ENCODE results near the gene PRSS3.
"Not testable (repeated sequence)": the region's sequence is repeated elsewhere in the genome, so short reads cannot be mapped to it uniquely, and the experiment has no call there.

Gene PRSS3

GRCh38 chr9:33770156-33770880 lies 25.0 kb upstream of the PRSS3 start:
- not testable (repeated sequence) for DNase-seq (ENCODE audit: low spot score in 2 of 2); H3K27ac Mint-ChIP-seq (ENCODE audit: low read depth); H3K9me3 Mint-ChIP-seq; H3K4me1 Mint-ChIP-seq; H3K27me3 Mint-ChIP-seq; H3K4me3 Mint-ChIP-seq; ATAC-seq (replicated peaks; ENCODE audit: extremely low read depth, poor library complexity, severe bottlenecking); H3K36me3 Mint-ChIP-seq (ENCODE audit: insufficient read depth)

- not testable (repeated sequence) for H3K4me1 Mint-ChIP-seq; H3K27ac Mint-ChIP-seq (ENCODE audit: low read depth); ATAC-seq (replicated peaks; ENCODE audit: extremely low read depth, poor library complexity, severe bottlenecking); H3K36me3 Mint-ChIP-seq (ENCODE audit: insufficient read depth); H3K4me3 Mint-ChIP-seq; H3K9me3 Mint-ChIP-seq; DNase-seq (ENCODE audit: low spot score in 2 of 2)
- peaks cover 11% of the 10 kb centered on the region for H3K27me3 Mint-ChIP-seq
Observed at GRCh38 chr9:33773135-33773534, 22.2 kb upstream of the PRSS3 start.

- peaks cover 11% of the 10 kb centered on the region for H3K27me3 Mint-ChIP-seq
Observed at GRCh38 chr9:33774074-33774659, 21.2 kb upstream of the PRSS3 start.

DNA sequence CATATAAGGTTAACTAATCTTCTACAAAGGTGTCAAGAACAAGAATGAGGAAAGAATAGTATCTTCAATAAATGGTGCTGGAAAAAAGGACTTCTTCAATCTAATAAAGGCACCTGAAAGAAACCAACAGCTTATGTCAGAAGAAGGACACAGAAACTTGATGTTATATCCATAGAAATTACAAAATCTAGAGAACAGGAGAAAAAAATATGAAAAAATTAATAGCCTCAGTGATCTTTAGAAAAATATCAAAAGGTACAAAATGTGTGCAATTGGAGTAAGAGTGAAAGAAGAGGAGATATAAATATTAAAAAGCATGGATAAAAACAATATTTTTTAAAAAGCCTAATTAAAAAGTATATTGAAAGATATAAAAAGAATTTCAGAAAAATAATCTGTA lies 18.8 kb upstream of the PRSS3 start:
- no peaks in the 10 kb centered on the region for H3K9me3 Mint-ChIP-seq

More at GRCh38 chr9:33774074-33774659, 21.2 kb upstream of the PRSS3 start:
- H3K4me1 Mint-ChIP-seq, result peaks cover 12% of the 10 kb centered on the region
- not testable (repeated sequence) for H3K27ac Mint-ChIP-seq (ENCODE audit: low read depth); DNase-seq (ENCODE audit: low spot score in 2 of 2); H3K36me3 Mint-ChIP-seq (ENCODE audit: insufficient read depth); ATAC-seq (replicated peaks; ENCODE audit: extremely low read depth, poor library complexity, severe bottlenecking); H3K9me3 Mint-ChIP-seq; H3K4me3 Mint-ChIP-seq

DNA sequence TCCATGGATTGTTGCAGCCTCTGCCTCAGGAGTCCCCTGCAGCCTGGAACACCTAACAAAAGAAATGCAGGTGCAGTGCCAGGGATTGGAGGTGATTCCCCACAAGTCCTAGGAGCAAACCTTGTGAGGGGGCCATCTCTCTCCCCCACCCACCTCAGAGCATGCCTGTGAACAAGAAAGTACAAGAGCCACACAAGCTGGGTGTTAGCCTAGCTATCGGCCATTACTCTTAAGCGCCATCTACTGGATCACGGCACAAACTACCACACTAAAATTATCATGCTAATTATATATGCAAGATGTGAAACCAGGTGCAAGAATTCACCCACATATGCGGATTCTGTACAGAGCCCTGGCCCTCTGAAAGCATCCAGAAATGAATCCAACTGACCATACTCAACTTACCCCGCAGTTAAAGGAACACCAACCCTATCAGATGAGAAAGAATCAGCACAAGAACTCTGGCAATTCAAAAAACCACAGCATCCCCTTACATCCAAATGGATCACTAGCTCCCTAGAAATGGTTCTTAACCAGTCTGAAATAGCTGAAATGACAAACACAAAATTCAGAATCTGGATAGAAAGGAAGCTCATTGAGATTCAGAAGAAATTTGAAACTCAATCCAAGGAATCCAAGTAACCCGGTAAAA lies 16.5 kb upstream of the PRSS3 start:
- DNase-seq (ENCODE audit: low spot score in 2 of 2) (peak; percentile 39 to 56), ATAC-seq (replicated peaks; ENCODE audit: extremely low read depth, poor library complexity, severe bottlenecking) (peak; percentile 79)
- peaks cover 22% of the 10 kb centered on the region for H3K27me3 Mint-ChIP-seq
- H3K36me3 Mint-ChIP-seq (ENCODE audit: insufficient read depth), result peaks cover 2% of the 10 kb centered on the region
- H3K4me1 Mint-ChIP-seq, result peaks cover 5% of the 10 kb centered on the region
- H3K4me3 Mint-ChIP-seq, result no peak overlapping the region
- H3K27ac Mint-ChIP-seq (ENCODE audit: low read depth), result no peak overlapping the region
- H3K9me3 Mint-ChIP-seq, result no peaks in the 10 kb centered on the region

More for the DNA sequence above, 18.8 kb upstream of the PRSS3 start:
- H3K4me3 Mint-ChIP-seq, result peak overlapping the region; percentile 16
- no peak overlapping the region for H3K27ac Mint-ChIP-seq (ENCODE audit: low read depth)
- DNase-seq (ENCODE audit: low spot score in 2 of 2) (no peak), ATAC-seq (replicated peaks; ENCODE audit: extremely low read depth, poor library complexity, severe bottlenecking) (no peak)
- peaks cover 11% of the 10 kb centered on the region for H3K27me3 Mint-ChIP-seq
- peaks cover 5% of the 10 kb centered on the region for H3K4me1 Mint-ChIP-seq
- peaks cover 2% of the 10 kb centered on the region for H3K36me3 Mint-ChIP-seq (ENCODE audit: insufficient read depth)

GRCh38 chr9:33780276-33780675 lies 15.1 kb upstream of the PRSS3 start:
- H3K27me3 Mint-ChIP-seq, result peaks cover 36% of the 10 kb centered on the region
- peaks cover 5% of the 10 kb centered on the region for H3K4me1 Mint-ChIP-seq
- DNase-seq (ENCODE audit: low spot score in 2 of 2) (no peak), ATAC-seq (replicated peaks; ENCODE audit: extremely low read depth, poor library complexity, severe bottlenecking) (no peak)
- H3K9me3 Mint-ChIP-seq, result no peaks in the 10 kb centered on the region
- no peaks in the 10 kb centered on the region for H3K36me3 Mint-ChIP-seq (ENCODE audit: insufficient read depth)
- H3K27ac Mint-ChIP-seq (ENCODE audit: low read depth), result no peak overlapping the region
- no peak overlapping the region for H3K4me3 Mint-ChIP-seq

DNA sequence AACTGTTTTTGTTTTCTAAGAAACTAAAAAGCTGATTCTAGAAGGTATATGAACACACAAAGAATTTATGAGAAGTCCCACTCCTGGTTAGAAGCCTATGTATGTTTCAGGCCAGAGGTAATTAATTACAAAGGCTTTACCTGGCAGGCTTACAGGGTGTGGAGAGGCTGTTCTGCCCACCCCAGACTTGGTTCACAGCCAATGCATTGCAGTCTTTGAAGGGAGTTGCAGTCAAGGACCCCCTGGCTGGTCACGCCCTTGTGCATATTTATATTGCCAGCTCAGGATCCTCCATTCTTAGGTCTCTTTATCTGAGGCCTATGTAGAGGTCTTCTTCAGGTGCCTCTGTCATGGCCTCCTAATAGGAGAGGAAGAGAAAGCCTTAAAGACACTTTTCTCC lies 13.6 kb upstream of the PRSS3 start:
- peaks cover 5% of the 10 kb centered on the region for H3K4me1 Mint-ChIP-seq
- peaks cover 1% of the 10 kb centered on the region for H3K36me3 Mint-ChIP-seq (ENCODE audit: insufficient read depth)
- peaks cover 44% of the 10 kb centered on the region for H3K27me3 Mint-ChIP-seq
- no peak overlapping the region for H3K4me3 Mint-ChIP-seq
- no peak overlapping the region for H3K27ac Mint-ChIP-seq (ENCODE audit: low read depth)
- DNase-seq (ENCODE audit: low spot score in 2 of 2) (no peak), ATAC-seq (replicated peaks; ENCODE audit: extremely low read depth, poor library complexity, severe bottlenecking) (no peak)
- H3K9me3 Mint-ChIP-seq, result no peaks in the 10 kb centered on the region

- ATAC-seq (replicated peaks; ENCODE audit: extremely low read depth, poor library complexity, severe bottlenecking) (no peak), DNase-seq (ENCODE audit: low spot score in 2 of 2) (no peak)
- Mint-ChIP-seq H3K36me3 (ENCODE audit: insufficient read depth) (peaks cover 2% of the 10 kb centered on the region), H3K27ac (ENCODE audit: low read depth) (no peak overlapping the region), H3K4me1 (peaks cover 5% of the 10 kb centered on the region), H3K4me3 (no peak overlapping the region), H3K27me3 (peaks cover 48% of the 10 kb centered on the region), H3K9me3 (no peaks in the 10 kb centered on the region)
Observed at GRCh38 chr9:33782395-33783152, 12.8 kb upstream of the PRSS3 start.

GRCh38 chr9:33785914-33786313 lies 9.4 kb upstream of the PRSS3 start:
- peaks cover 2% of the 10 kb centered on the region for H3K36me3 Mint-ChIP-seq (ENCODE audit: insufficient read depth)
- ATAC-seq (replicated peaks; ENCODE audit: extremely low read depth, poor library complexity, severe bottlenecking) (no peak), DNase-seq (ENCODE audit: low spot score in 2 of 2) (no peak)
- no peak overlapping the region for H3K4me3 Mint-ChIP-seq
- no peak overlapping the region for H3K27ac Mint-ChIP-seq (ENCODE audit: low read depth)
- no peaks in the 10 kb centered on the region for H3K9me3 Mint-ChIP-seq
- peaks cover 54% of the 10 kb centered on the region for H3K27me3 Mint-ChIP-seq
- H3K4me1 Mint-ChIP-seq, result no peaks in the 10 kb centered on the region

- Mint-ChIP-seq H3K4me1 (no peaks in the 10 kb centered on the region), H3K27ac (ENCODE audit: low read depth) (no peak overlapping the region), H3K36me3 (ENCODE audit: insufficient read depth) (peaks cover 2% of the 10 kb centered on the region), H3K4me3 (no peak overlapping the region), H3K9me3 (no peaks in the 10 kb centered on the region), H3K27me3 (peaks cover 54% of the 10 kb centered on the region)
- ATAC-seq (replicated peaks; ENCODE audit: extremely low read depth, poor library complexity, severe bottlenecking) (no peak), DNase-seq (ENCODE audit: low spot score in 2 of 2) (no peak)
Observed at GRCh38 chr9:33786681-33787080, 8.7 kb upstream of the PRSS3 start.

GRCh38 chr9:33787839-33788238 lies 7.5 kb upstream of the PRSS3 start:
- H3K4me3 Mint-ChIP-seq, result no peak overlapping the region
- no peaks in the 10 kb centered on the region for H3K9me3 Mint-ChIP-seq
- peaks cover 2% of the 10 kb centered on the region for H3K36me3 Mint-ChIP-seq (ENCODE audit: insufficient read depth)
- DNase-seq (ENCODE audit: low spot score in 2 of 2), result no peak
- H3K4me1 Mint-ChIP-seq, result no peaks in the 10 kb centered on the region
- ATAC-seq (replicated peaks; ENCODE audit: extremely low read depth, poor library complexity, severe bottlenecking), result no peak
- peaks cover 52% of the 10 kb centered on the region for H3K27me3 Mint-ChIP-seq
- no peak overlapping the region for H3K27ac Mint-ChIP-seq (ENCODE audit: low read depth)

- H3K27ac Mint-ChIP-seq (ENCODE audit: low read depth); DNase-seq (ENCODE audit: low spot score in 2 of 2); H3K4me3 Mint-ChIP-seq; H3K9me3 Mint-ChIP-seq; H3K4me1 Mint-ChIP-seq; ATAC-seq (replicated peaks; ENCODE audit: extremely low read depth, poor library complexity, severe bottlenecking); H3K36me3 Mint-ChIP-seq (ENCODE audit: insufficient read depth): not testable (repeated sequence)
- H3K27me3 Mint-ChIP-seq, result peaks cover 44% of the 10 kb centered on the region
Observed at GRCh38 chr9:33789429-33789828, 5.9 kb upstream of the PRSS3 start.
